Stimulated activated CD4-positive, alpha-beta T cell treated with anti-CD3 and anti-CD28 coated beads, Interleukin-2, amount 100 ng/mL, for 24 hours (primary cell): Measurements from ENCODE around the gene GARIN5B.
A peak's percentile ranks its signal among the peaks of the same experiment; 100 is the strongest.
"Not testable (repeated sequence)": the region's sequence is repeated elsewhere in the genome, so short reads cannot be mapped to it uniquely, and the experiment has no call there.

Experiments
- DNase-seq, 2 donors: peaks; one replicate each; pipeline ENCODE4 v3.0.0-alpha.2; 2020

Gene GARIN5B

GRCh38 chr19:55362990-55363716, at the start of gene GARIN5B:
Gene GARIN5B (minus strand): TSS chr19:55363260. CDS start chr19:55363066, 194 bp downstream.
- DNase-seq: no peak

GRCh38 chr19:55410168-55410567, 47.1 kb upstream of the GARIN5B start:
- DNase-seq: no peak

- DNase-seq: not testable (repeated sequence)
Measured at GRCh38 chr19:55409179-55409578, 46.1 kb upstream of the GARIN5B start.

- DNase-seq: no peak
Measured at GRCh38 chr19:55408533-55408872, 45.4 kb upstream of the GARIN5B start.

GRCh38 chr19:55407800-55408532, 44.9 kb upstream of the GARIN5B start:
- peak; percentile 95 to 96 for DNase-seq

GRCh38 chr19:55407550-55407799, 44.4 kb upstream of the GARIN5B start, which contains the start of gene UBE2S:
Gene UBE2S (minus strand): TSS chr19:55407788. CDS start chr19:55407589, 199 bp downstream.
- DNase-seq: not testable (repeated sequence)

GRCh38 chr19:55406826-55407549, 43.9 kb upstream of the GARIN5B start:
- no peak for DNase-seq

- DNase-seq: no peak
Measured at GRCh38 chr19:55406091-55406825, 43.2 kb upstream of the GARIN5B start.

GRCh38 chr19:55405638-55406037, 42.6 kb upstream of the GARIN5B start:
- no peak for DNase-seq

GRCh38 chr19:55402509-55402908, 39.4 kb upstream of the GARIN5B start:
- DNase-seq: no peak

- DNase-seq: not testable (repeated sequence)
Measured at GRCh38 chr19:55401390-55401789, 38.3 kb upstream of the GARIN5B start.

GRCh38 chr19:55400281-55401087, 37.4 kb upstream of the GARIN5B start:
- DNase-seq: no peak

- DNase-seq: no peak
Measured at GRCh38 chr19:55398200-55398925, 35.3 kb upstream of the GARIN5B start.

GRCh38 chr19:55392820-55393761, 30.0 kb upstream of the GARIN5B start:
- DNase-seq: no peak

- DNase-seq: no peak
Measured at GRCh38 chr19:55391702-55392615, 28.9 kb upstream of the GARIN5B start.

GRCh38 chr19:55391191-55391670, 28.2 kb upstream of the GARIN5B start:
- DNase-seq: peak in 1 of 2 donors; percentile 44

- DNase-seq: peak in 1 of 2 donors; percentile 39
Measured at GRCh38 chr19:55390461-55390880, 27.4 kb upstream of the GARIN5B start.

- no peak for DNase-seq
Measured at GRCh38 chr19:55389386-55390317, 26.6 kb upstream of the GARIN5B start.
